ENCODE results near the gene UBC.
"Not testable (repeated sequence)": the region's sequence is repeated elsewhere in the genome, so short reads cannot be mapped to it uniquely, and the experiment has no call there.

Gene UBC

GRCh38 chr12:124902916-124903315 lies 11.5 kb downstream of the UBC start:
- no peak for TF ChIP-seq BACH2 (CRISPR knock-in tag; IDR thresholded peaks at IDR 0.05; ENCODE audit: borderline replicate concordance)
- TF ChIP-seq RARB (CRISPR knock-in tag; IDR thresholded peaks at IDR 0.05), result no peak
- no peak for TF ChIP-seq ZFP3 (CRISPR knock-in tag; IDR thresholded peaks at IDR 0.05)
- TF ChIP-seq TOX (CRISPR knock-in tag; IDR thresholded peaks at IDR 0.05; ENCODE audit: borderline replicate concordance), result no peak
- TF ChIP-seq ESRRG (CRISPR knock-in tag; IDR thresholded peaks at IDR 0.05), result no peak
- TF ChIP-seq CREB5 (CRISPR knock-in tag; IDR thresholded peaks at IDR 0.05; ENCODE audit: low read depth), result no peak
- no peak for TF ChIP-seq TCF4 (CRISPR knock-in tag; IDR thresholded peaks at IDR 0.05; ENCODE audit: borderline replicate concordance)
- TF ChIP-seq ZFP30 (CRISPR knock-in tag; IDR thresholded peaks at IDR 0.05), result no peak
- no peak for TF ChIP-seq PATZ1 (CRISPR knock-in tag; IDR thresholded peaks at IDR 0.05; ENCODE audit: borderline replicate concordance)
- no peak for TF ChIP-seq PPARA (CRISPR knock-in tag; IDR thresholded peaks at IDR 0.05; ENCODE audit: borderline replicate concordance)
- no peak for TF ChIP-seq CSRNP3 (CRISPR knock-in tag; IDR thresholded peaks at IDR 0.05)
- no peak for TF ChIP-seq ZNF565 (CRISPR knock-in tag; conservative IDR thresholded peaks at IDR 0.05; ENCODE audit: low read depth)
- ATAC-seq, result no peak

- no peak for TF ChIP-seq ZNF565 (CRISPR knock-in tag; conservative IDR thresholded peaks at IDR 0.05; ENCODE audit: low read depth)
- TF ChIP-seq TOX (CRISPR knock-in tag; IDR thresholded peaks at IDR 0.05; ENCODE audit: borderline replicate concordance), result no peak
- no peak for TF ChIP-seq PATZ1 (CRISPR knock-in tag; IDR thresholded peaks at IDR 0.05; ENCODE audit: borderline replicate concordance)
- no peak for TF ChIP-seq BACH2 (CRISPR knock-in tag; IDR thresholded peaks at IDR 0.05; ENCODE audit: borderline replicate concordance)
- no peak for TF ChIP-seq RARB (CRISPR knock-in tag; IDR thresholded peaks at IDR 0.05)
- no peak for TF ChIP-seq TCF4 (CRISPR knock-in tag; IDR thresholded peaks at IDR 0.05; ENCODE audit: borderline replicate concordance)
- TF ChIP-seq ZNF8 (CRISPR knock-in tag; IDR thresholded peaks at IDR 0.05), result no peak
- TF ChIP-seq ISL1 (CRISPR knock-in tag; IDR thresholded peaks at IDR 0.05), result no peak
- no peak for TF ChIP-seq ZC3H10 (CRISPR knock-in tag; IDR thresholded peaks at IDR 0.05)
- TF ChIP-seq ZFP30 (CRISPR knock-in tag; IDR thresholded peaks at IDR 0.05), result no peak
- TF ChIP-seq TSHZ2 (CRISPR knock-in tag; IDR thresholded peaks at IDR 0.05), result no peak
- TF ChIP-seq CSDC2 (CRISPR knock-in tag; IDR thresholded peaks at IDR 0.05), result no peak
- ATAC-seq, result no peak
Observed at GRCh38 chr12:124901003-124901402, 13.4 kb downstream of the UBC start.

GRCh38 chr12:124900345-124900795 lies 14.1 kb downstream of the UBC start:
- ATAC-seq, result not testable (repeated sequence)

GRCh38 chr12:124898923-124899294 lies 15.5 kb downstream of the UBC start:
- TF ChIP-seq ZNF8 (CRISPR knock-in tag; IDR thresholded peaks at IDR 0.05), result no peak
- TF ChIP-seq POU6F1 (CRISPR knock-in tag; IDR thresholded peaks at IDR 0.05; ENCODE audit: borderline replicate concordance, low read depth), result no peak
- no peak for TF ChIP-seq ZNF70 (CRISPR knock-in tag; IDR thresholded peaks at IDR 0.05)
- no peak for TF ChIP-seq TCF4 (CRISPR knock-in tag; IDR thresholded peaks at IDR 0.05; ENCODE audit: borderline replicate concordance)
- TF ChIP-seq CREB5 (CRISPR knock-in tag; IDR thresholded peaks at IDR 0.05; ENCODE audit: low read depth), result no peak
- TF ChIP-seq BACH2 (CRISPR knock-in tag; IDR thresholded peaks at IDR 0.05; ENCODE audit: borderline replicate concordance), result no peak
- TF ChIP-seq ARNTL (CRISPR knock-in tag; IDR thresholded peaks at IDR 0.05; ENCODE audit: borderline replicate concordance, low read depth), result no peak
- no peak for TF ChIP-seq ZFP3 (CRISPR knock-in tag; IDR thresholded peaks at IDR 0.05)
- no peak for TF ChIP-seq PPARA (CRISPR knock-in tag; IDR thresholded peaks at IDR 0.05; ENCODE audit: borderline replicate concordance)
- TF ChIP-seq TOX (CRISPR knock-in tag; IDR thresholded peaks at IDR 0.05; ENCODE audit: borderline replicate concordance), result no peak
- TF ChIP-seq RARB (CRISPR knock-in tag; IDR thresholded peaks at IDR 0.05), result no peak
- TF ChIP-seq CSDC2 (CRISPR knock-in tag; IDR thresholded peaks at IDR 0.05), result no peak
- no peak for TF ChIP-seq ESRRG (CRISPR knock-in tag; IDR thresholded peaks at IDR 0.05)
- TF ChIP-seq OSR1 (CRISPR knock-in tag; IDR thresholded peaks at IDR 0.05), result no peak
- TF ChIP-seq ZC3H10 (CRISPR knock-in tag; IDR thresholded peaks at IDR 0.05), result no peak
- TF ChIP-seq ISL1 (CRISPR knock-in tag; IDR thresholded peaks at IDR 0.05), result no peak
- TF ChIP-seq SNAI2 (CRISPR knock-in tag; IDR thresholded peaks at IDR 0.05), result no peak
- TF ChIP-seq ZNF565 (CRISPR knock-in tag; conservative IDR thresholded peaks at IDR 0.05; ENCODE audit: low read depth), result no peak
- peak; percentile 7; the same call in 2 of the 3 replicates for ATAC-seq

Data from SK-N-SH treated with all-trans-retinoic acid at 6 μM for 48 hours (cell line).